Epithelial cell of proximal tubule (primary cell): Measurements from ENCODE around the gene S100A4. TPM values are rescaled to one million over a fixed set of nuclear protein-coding genes. Genes with fewer than 3 reads are reported as not detected.

Source experiments
- DNase-seq: peaks from one replicate; pipeline ENCODE4 v3.0.0-alpha.2; 2011; ENCODE audit warnings: low read depth
- H3K4me3 ChIP-seq: 2 replicates; pipeline ENCODE4 v1.5.1; 2011; ENCODE audit warnings: low read depth, mild to moderate bottlenecking, low read length
- CTCF ChIP-seq: conservative IDR thresholded peaks from 2 replicates; pipeline ENCODE4 v1.5.1; 2012; ENCODE audit warnings: low read depth, mild to moderate bottlenecking, low read length
- total RNA-seq: library from RNA; depleted of rRNA; stranded (reverse); fragments of >200 nt; gene quantifications from 2 replicates; pipeline ENCODE4 v1.2.3, GENCODE V29; 2015

S100A4 gene
- total RNA-seq, 1 donor from 2014 or later: 33.8 TPM

GRCh38 chr1:153553096-153553495, 7.5 kb upstream of the S100A4 start:
- H3K4me3 ChIP-seq: no peak overlapping the region
- DNase-seq: no peak
- no peak for TF ChIP-seq CTCF

DNA sequence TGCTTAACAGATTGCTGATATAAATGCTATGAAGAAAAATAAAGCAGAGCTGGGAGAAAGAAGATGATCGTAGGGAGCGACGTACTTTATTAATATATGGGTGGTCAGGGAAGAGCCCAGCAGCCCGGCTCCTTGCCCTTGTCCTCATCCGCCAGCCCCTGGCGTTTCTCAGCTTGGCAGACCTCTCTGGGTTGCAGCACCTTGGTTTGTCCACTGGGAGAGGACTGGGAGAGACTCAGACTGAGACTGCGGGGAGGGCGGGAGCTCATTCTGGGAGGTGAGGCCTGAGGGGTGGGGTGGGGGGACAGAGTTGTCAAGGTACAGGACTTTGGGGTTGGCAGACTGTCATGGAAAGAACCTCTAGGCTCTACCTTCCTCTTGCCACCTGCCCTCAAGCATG, 6.7 kb upstream of the S100A4 start:
- no peak for TF ChIP-seq CTCF
- DNase-seq: no peak

GRCh38 chr1:153550827-153551500, 5.4 kb upstream of the S100A4 start:
- no peak for DNase-seq
- H3K4me3 ChIP-seq: no peak overlapping the region
- no peak for TF ChIP-seq CTCF

More for the DNA sequence above, 6.7 kb upstream of the S100A4 start:
- no peak overlapping the region for H3K4me3 ChIP-seq

DNA sequence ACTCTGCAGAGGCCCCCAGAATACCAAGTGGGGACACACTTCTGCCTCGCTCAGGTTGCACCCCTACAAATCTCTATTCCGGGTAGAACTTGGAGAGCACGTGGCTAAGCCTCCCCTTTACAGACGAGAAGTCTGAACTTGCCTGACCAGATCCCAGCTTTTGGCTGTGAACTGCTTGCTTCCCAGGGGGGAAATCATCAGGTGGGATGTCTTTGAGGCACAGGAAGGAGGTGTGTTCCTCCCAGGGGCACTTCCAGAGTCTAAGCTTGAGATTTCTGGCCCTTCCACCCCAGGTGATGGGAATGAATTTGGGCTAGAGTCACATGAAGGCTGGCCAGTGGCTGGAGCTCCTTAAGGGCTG, 4.8 kb upstream of the S100A4 start:
- no peak for TF ChIP-seq CTCF
- no peak for DNase-seq

GRCh38 chr1:153549741-153550397, 4.3 kb upstream of the S100A4 start:
- TF ChIP-seq CTCF: no peak
- no peak for DNase-seq
- H3K4me3 ChIP-seq: no peak overlapping the region

More for the DNA sequence above, 4.8 kb upstream of the S100A4 start:
- no peak overlapping the region for H3K4me3 ChIP-seq

DNA sequence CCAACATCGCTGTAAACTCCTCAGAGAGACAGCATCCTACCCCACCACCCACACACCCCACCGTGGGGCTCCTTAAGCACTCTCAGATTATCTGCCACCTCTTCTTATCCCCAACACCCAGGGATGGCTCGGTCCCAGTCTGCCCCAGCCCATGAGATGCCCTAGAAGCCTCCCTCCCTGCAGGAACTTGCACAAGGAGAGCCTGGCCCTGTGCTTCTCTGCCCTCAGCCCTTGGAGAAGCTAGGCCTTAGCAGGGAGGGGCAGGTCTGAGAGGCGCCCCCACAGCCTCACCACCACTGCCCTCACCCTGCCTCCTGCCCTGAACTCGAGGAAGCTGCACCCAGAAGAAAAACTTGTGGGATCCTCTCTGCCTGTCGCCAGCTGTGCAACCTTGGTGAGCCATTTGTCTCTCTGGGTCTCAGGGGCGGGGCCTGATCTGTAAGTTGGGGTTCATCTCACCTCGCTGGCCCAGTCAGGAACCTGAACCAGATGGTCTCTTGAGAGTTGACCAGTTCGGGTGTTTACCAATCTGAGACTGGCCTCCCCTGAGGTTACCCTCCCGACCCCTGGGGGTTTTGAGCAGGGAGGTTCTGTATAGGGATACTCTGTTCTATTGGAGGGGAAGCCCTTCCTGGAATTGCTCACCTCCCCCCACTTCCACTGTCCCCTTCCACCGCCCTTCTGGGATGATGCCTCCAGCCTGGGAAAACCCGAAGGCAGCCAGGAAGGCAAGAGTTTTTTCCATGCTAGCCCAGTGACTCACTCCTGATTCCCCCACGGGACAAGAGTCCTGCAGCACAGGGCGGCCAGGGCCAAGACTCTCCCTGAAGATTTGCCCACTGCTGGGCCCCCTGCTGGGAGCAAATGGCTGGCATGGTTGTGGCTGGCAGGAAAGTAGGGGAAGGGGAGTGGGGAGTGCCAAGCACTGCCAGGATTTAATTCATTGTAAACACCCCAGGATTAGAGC, 3.4 kb upstream of the S100A4 start, which contains the start of gene S100A3:
TSS of gene S100A3 (minus strand) at position 537 of the 967 bp plus-strand sequence. CDS start 773 bp downstream, outside the sequence.
- peak; percentile 82 for DNase-seq
- H3K4me3 ChIP-seq: no peak within 1 kb of the TSS
- peak; percentile 58 for TF ChIP-seq CTCF
